Measurements from ENCODE around the gene GCNT1.

GRCh38 chr9:76419782-76420380 is 39.1 kb upstream of the GCNT1 start:
- TF ChIP-seq TOX (CRISPR knock-in tag; IDR thresholded peaks at IDR 0.05; ENCODE audit: borderline replicate concordance), result no peak
- TF ChIP-seq, protein P1, sequence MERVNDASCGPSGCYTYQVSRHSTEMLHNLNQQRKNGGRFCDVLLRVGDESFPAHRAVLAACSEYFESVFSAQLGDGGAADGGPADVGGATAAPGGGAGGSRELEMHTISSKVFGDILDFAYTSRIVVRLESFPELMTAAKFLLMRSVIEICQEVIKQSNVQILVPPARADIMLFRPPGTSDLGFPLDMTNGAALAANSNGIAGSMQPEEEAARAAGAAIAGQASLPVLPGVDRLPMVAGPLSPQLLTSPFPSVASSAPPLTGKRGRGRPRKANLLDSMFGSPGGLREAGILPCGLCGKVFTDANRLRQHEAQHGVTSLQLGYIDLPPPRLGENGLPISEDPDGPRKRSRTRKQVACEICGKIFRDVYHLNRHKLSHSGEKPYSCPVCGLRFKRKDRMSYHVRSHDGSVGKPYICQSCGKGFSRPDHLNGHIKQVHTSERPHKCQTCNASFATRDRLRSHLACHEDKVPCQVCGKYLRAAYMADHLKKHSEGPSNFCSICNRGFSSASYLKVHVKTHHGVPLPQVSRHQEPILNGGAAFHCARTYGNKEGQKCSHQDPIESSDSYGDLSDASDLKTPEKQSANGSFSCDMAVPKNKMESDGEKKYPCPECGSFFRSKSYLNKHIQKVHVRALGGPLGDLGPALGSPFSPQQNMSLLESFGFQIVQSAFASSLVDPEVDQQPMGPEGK (CRISPR knock-in tag; IDR thresholded peaks at IDR 0.05; ENCODE audit: borderline replicate concordance), result no peak
- no peak for TF ChIP-seq ARNTL (CRISPR knock-in tag; IDR thresholded peaks at IDR 0.05; ENCODE audit: borderline replicate concordance, low read depth)
- TF ChIP-seq GLIS3 (CRISPR knock-in tag; IDR thresholded peaks at IDR 0.05), result no peak
- TF ChIP-seq SNAI2 (CRISPR knock-in tag; IDR thresholded peaks at IDR 0.05), result no peak
- no peak for TF ChIP-seq ZFP3 (CRISPR knock-in tag; IDR thresholded peaks at IDR 0.05)
- TF ChIP-seq RARB (CRISPR knock-in tag; IDR thresholded peaks at IDR 0.05), result no peak
